GM19099 (cell line): Measurements from ENCODE around the gene TRERF1.

Experiments used
- POLR2A ChIP-seq: IDR thresholded peaks from 3 replicates; pipeline ENCODE4 v1.6.1; 2011; ENCODE audit warnings: low read depth; ENCODE audit not compliant: insufficient read length; ENCODE audit errors: extremely low read depth

TRERF1 gene

DNA sequence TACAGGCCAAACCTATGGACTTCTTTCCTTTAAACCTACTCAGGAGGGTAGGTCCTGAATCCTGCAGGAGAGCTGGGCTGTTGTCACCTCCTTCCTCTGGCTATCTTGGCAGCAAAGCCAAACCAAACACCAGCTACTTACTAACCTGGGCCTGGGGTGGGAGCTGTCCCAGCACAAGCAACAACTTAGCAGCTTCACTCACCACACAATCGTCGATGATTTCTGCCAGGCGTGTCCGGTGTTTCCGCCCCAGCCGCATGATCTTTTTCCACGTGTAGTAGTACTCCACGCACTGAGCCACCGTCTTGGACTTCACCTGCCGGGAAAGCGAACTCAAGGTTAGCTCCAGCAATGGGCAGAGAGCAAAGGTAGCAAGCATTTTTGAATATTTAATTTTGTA, 208.7 kb downstream of the TRERF1 start:
- no peak for TF ChIP-seq POLR2A

DNA sequence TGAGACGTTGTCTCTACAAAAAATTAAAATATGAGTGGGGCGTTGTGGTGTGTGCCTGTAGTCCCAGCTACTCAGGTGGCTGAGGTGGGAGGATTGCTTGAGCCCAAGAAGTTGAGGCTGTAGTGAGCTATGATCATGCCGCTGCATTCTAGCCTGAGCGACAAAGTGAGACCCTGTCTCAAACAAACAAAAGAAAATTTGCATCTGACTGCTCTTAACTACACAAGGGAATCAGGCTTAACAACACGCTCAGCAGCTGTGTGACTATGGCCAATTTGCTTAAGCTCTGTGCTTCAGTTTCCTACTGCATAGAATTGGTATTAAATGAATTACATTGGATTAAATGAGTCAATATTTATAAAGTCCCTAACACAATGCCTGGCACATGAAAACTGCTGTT, 209.8 kb downstream of the TRERF1 start:
- no peak for TF ChIP-seq POLR2A

DNA sequence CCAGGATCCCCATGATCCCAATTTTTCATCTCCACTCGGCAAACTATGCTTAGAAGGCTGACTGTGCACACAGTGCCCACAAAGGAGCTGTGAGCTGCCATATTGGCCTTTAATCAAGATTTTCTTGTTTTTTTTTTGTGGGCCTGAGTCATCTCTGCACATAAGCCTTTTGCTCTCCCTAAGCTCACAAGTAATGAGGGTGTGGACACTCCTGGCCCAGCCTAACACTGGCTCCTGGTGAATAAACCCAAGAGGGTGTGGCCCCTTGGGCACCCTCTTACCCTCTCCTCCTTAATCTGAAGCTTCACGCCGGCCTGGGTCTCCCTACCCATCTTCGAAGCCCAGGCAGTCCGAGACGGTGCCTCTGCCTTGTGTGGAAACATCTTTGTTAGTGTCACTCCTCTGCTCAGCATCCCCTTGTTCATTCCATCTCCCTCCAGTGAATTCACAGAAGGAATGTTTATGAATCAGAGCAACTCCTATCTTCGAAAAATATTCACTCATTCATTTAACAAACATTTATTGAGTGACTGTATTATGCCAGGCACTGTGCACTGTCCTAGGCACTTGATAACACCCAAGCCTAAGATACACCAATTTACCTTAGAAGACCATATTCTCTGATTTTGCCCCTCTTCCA, 211.9 kb downstream of the TRERF1 start:
- no peak for TF ChIP-seq POLR2A

DNA sequence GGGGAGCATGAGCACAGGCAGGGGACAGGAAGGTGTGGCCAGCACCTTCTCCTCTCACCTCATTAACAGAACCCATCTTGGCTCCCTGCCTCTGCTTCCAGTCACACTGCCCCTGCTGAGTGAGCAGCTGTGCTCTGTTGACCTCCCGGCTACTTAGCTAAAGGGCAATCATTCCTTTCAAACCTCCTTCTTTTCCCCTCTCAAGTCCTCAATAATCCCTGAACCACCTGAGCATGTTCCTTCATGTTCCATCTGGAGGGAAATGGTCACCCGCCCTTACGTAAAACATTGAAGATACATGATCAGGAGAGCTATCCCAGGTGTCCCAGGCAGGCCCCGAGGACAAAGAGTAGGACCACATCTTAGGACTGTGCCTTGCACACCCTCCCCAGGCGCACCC, 212.4 kb downstream of the TRERF1 start:
- no peak for TF ChIP-seq POLR2A

- TF ChIP-seq POLR2A, result no peak
These were observed 213.9 kb downstream of the TRERF1 start for GRCh38 chr6:42237857-42238256.

DNA sequence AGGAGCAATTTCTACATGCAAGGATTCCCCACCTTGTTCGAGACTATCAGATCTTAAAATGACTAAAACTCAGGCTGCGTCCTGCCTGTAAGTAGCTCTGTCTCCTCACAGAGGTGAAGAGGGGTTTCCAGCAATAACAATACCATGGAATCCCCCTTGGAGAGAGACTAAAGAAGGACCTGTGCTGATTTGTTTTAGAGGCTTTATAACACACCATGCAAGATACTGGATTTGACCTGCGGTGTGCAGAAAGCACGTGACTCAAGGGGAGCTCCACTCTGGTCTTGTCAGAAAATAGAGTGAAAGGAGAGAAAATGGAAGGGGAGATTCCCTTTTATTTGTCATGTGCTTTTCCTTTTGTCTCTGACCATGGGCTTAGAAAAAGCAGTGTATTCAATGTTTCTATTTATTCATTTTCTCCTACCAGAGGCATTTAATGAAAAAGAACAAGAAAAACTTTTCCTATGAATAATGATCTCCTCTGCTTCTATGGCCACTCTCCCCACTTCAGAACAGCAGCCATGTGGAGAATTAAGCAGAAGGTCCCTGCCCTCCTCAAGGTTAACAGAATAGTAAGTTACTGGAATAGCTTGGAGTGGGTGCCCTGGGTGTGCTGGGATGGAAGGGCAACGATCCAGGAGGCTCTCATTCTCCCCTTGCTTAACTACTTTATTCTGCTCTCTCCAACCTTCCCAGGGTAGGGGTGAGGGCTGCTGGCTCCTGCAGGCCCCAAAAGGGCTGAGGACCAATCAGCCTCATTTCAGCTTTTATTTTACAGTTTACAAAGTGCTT, 214.8 kb downstream of the TRERF1 start:
- no peak for TF ChIP-seq POLR2A

DNA sequence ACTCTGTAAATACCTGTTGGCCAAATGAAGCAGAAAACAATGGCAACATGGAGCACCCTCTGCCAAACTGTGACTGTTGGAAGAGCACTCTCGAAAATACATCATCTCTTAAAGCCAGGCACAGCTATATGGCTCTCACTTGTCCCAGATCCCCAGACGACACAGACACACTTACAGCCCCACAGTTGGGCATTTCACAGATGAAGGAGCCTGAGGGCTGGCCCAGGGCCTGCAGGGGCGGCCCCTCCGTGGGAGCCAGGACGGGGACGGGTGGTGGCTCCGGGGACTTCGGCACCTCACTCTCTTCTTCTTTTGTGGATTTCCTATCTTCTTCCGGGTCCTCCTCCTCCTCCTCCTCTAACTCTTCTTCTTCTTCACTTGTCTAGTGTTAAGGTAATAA, 215.7 kb downstream of the TRERF1 start:
- TF ChIP-seq POLR2A, result no peak

- no peak for TF ChIP-seq POLR2A
These were observed 219.7 kb downstream of the TRERF1 start for GRCh38 chr6:42232035-42232434.

DNA sequence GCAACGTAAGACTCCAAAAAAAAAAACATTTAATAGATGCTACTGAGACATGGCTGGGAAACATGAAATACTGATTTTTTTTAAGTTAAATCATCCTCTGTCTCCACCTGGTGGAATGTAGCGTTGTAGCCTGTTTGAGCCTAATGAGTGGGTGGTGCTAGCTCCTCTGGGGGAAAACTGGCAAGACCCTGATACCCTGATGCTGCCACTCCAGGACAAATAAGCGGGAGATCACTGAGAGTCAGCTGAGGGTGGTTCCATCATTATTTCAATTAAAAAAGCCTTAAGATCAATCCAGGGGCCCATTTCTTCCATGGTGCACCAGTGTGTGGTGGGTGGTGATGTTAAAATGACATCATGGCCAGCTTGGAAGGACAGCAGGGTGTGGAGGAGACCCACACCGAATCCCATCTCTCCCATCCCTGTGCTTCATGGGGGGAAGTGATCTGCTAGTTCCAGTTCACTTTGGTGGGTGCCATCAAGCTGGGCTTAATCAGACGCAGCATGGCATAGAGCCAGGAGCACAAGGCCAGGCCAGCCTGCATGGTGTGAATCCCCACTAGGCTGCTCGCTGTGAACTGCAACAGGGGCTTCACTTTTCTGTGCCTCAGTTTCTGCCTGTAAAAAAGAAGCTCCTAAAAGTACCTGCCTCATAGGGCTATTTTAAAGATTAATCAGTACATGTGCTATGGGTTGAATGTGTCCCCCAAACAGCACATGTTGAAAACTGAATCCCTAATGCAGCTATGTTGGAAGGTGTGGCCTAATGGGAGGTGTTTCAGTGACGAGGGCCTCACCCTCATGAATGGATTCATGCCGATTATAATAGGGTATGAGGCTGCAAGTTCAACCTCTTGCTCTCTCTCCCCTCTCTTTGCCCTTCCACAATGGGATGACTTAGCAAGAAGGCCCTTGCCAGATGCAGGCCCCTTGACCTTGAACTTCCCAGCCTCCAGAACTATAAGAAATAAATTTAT, 221.1 kb downstream of the TRERF1 start:
- TF ChIP-seq POLR2A, result no peak

DNA sequence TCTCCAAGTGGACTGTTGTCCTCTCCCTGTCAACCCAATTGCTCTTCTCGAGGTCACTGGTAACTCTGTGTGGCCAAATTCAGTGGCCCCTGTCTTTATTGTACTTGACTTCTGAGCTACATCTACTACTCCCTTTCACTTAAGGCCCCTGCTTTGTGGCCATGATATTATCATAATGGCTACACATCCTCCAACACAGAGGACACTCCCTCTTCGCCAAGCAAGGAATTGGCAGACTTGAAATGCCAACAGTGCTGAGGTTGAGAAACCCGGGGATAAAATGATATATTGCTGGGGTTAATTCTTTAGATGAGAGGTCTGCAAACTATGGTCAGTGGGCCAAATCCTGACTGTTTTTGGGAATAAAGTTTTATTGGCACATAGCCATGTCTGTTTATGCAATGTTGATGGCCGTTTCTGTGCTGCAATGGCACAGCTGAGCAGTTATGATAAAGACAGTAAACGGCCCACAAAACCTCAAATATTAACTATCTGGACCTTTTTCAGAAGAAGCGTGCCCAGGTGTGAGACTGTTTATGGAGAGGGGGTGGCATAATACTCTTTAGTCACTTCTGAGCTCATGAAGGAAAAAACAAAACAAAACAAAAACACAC, 222.1 kb downstream of the TRERF1 start:
- TF ChIP-seq POLR2A, result no peak

GRCh38 chr6:42228305-42228704, 223.4 kb downstream of the TRERF1 start:
- no peak for TF ChIP-seq POLR2A

DNA sequence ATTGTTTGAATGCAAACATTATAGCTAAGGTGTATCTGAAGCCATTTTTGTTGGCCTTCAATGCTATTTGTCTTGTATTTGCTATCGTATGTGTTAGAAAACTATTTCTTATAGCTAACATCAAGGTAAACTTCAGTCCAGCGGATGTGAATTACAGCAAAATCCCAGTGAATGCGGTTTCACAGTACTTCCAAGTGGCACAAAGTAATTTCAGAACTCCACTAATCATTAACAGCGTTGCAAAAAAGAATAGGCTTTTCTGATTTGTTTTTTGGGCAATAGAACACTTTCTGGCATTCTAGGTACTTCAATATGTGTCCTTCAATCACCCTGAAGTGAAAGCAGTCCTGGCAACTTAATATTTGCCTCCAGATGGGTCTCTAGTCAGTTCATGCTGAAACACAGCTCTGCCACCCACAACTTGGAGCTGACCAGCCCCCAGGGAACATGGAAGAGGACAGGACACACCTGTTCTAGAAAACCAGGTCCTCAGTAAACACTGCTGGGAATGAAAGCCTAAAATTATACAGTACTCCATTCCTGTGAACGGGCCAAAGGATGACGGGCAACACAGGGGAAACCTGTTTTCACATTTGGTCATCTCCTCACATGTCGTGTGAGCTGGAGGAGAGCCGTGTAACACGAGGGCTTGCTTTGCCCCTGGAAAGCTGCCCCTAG, 224.4 kb downstream of the TRERF1 start:
- no peak for TF ChIP-seq POLR2A

DNA sequence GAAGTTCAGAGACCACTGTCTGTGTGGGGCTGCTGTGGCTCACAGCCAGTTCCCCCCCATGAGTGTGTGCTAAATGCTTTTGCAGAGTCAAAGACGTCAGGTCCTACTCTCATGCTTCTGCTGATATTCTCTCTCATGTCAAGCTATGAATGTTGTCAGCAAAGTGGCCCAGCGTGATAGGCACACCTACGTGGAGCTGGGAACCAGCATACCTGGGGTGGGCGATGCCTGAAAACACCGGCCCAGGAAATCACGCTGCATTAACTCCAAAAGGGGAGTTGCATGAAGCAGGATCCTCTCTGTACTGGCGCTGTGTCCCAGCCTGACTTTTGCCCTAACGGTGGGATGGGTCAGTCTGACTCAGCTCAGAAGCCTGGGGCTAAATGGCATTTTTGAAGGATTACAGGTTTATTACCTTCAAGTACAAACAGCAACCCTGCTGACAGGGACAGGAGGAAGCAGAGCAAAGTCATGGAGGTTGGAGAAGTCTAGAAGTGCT, 225.0 kb downstream of the TRERF1 start:
- TF ChIP-seq POLR2A, result no peak

DNA sequence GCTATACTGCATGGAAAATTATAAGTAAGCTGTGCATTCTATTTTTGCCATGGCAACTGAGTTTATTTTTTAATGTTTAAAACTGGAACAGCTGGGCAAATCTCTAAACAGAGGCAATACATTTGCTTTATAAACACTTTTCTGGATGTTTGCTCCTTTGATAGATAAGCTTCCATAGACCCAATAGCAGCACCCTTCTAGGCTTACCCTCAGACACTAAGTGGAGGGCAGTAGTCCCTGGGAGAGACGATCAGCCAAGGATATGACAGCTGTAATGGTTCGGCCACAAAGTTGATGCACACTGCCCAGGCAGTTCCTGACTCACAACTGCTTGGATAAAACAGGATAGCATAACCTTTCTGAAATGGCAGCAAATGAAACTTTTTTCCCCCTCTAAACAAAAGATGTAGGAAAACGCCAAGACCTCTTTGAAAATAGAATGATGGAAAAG, 225.5 kb downstream of the TRERF1 start:
- no peak for TF ChIP-seq POLR2A
